Caco-2 (cell line): ENCODE data around the gene HNRNPAB. TPM values are rescaled to one million over a fixed set of nuclear protein-coding genes. Genes with fewer than 3 reads are reported as not detected.

ENCODE experiments used
- BruUV-seq: library from RNA; stranded (reverse); fragments of 400-500 nt; replicated peaks from 2 replicates; lab custom pipeline; 2021; lab: Mats Ljungman, UMichigan
- CTCF ChIA-PET: fragments of 300-600 bp; sonication (Branson Sonifier 250); formaldehyde crosslinking; loops from one replicate; lab custom pipeline; 2022; ENCODE audit warnings: antibody characterized with exemption; lab: Charles Lee
- POLR2A ChIA-PET: fragments of 300-600 bp; sonication (Branson Sonifier 250); formaldehyde crosslinking; loops from one replicate; lab custom pipeline; 2022; ENCODE audit warnings: antibody characterized with exemption; lab: Charles Lee
- DNase-seq, 2 experiments: peaks; one replicate each; pipeline versions ENCODE4 v3.0.0 to v3.0.0-alpha.2; 2020 to 2022
- H3K27me3 ChIP-seq: replicated peaks from 2 replicates; pipeline ENCODE4 v1.6.0; 2011; ENCODE audit warnings: low read length; ENCODE audit not compliant: control insufficient read depth, insufficient read depth
- H3K36me3 ChIP-seq: 2 replicates; pipeline ENCODE4 v1.5.1; 2011; ENCODE audit warnings: low read length; ENCODE audit not compliant: control insufficient read depth, insufficient read depth
- H3K4me1 ChIP-seq: fragments of 250-450 bp; sonication (Bioruptor Pico); 2 replicates; pipeline ENCODE4 v1.5.1; 2020; ENCODE audit warnings: mild to moderate bottlenecking
- H3K4me3 ChIP-seq: 2 replicates; pipeline ENCODE4 v1.5.1; 2011; ENCODE audit warnings: low read depth, mild to moderate bottlenecking, control low read depth, low read length
- H3K9me3 ChIP-seq: fragments of 250-450 bp; sonication (Bioruptor Pico); 2 replicates; pipeline ENCODE4 v1.5.1; 2020; ENCODE audit warnings: mild to moderate bottlenecking, moderate library complexity
- H3K27ac Mint-ChIP-seq: one replicate; pipeline ENCODE4 v1.8.0; 2022; ENCODE audit warnings: mixed read lengths; ENCODE audit not compliant: unreplicated experiment
- H3K27me3 Mint-ChIP-seq: one replicate; pipeline ENCODE4 v1.8.0; 2022; ENCODE audit warnings: mixed read lengths; ENCODE audit not compliant: insufficient read depth, unreplicated experiment
- H3K36me3 Mint-ChIP-seq: one replicate; pipeline ENCODE4 v1.8.0; 2022; ENCODE audit warnings: mild to moderate bottlenecking, mixed read lengths; ENCODE audit not compliant: insufficient read depth, unreplicated experiment
- H3K4me1 Mint-ChIP-seq: one replicate; pipeline ENCODE4 v1.8.0; 2022; ENCODE audit warnings: low read depth, mixed read lengths; ENCODE audit not compliant: unreplicated experiment
- H3K4me3 Mint-ChIP-seq: one replicate; pipeline ENCODE4 v1.8.0; 2022; ENCODE audit warnings: mild to moderate bottlenecking, moderate library complexity, mixed read lengths; ENCODE audit not compliant: unreplicated experiment
- H3K9me3 Mint-ChIP-seq: one replicate; pipeline ENCODE4 v1.8.0; 2022; ENCODE audit warnings: mixed read lengths; ENCODE audit not compliant: unreplicated experiment
- intact Hi-C: fragments of 100-400 bp; cut with micrococcal nuclease; formaldehyde crosslinking; loops from one replicate; pipeline ENCODE4 v1.10.0; 2022; ENCODE audit not compliant: unreplicated experiment
- total RNA-seq: library from RNA; stranded (reverse); gene quantifications from 2 replicates; pipeline ENCODE4 v1.2.3, GENCODE V29; 2022
- TF ChIP-seq, protein P1 (sequence below), 2 experiments: fragments of 200-600 bp in 1 of 2; IDR thresholded peaks; 1 replicate in 1 of 2; 2 replicates in 1 of 2; pipeline versions ENCODE4 v1.5.1 to v1.8.0; 2011 to 2022; ENCODE audit warnings: antibody characterized with exemption in 1 of 2, control low read depth in 1 of 2, inconsistent platforms in 1 of 2, low read depth in 1 of 2, low read length in 1 of 2, mild to moderate bottlenecking in 1 of 2, moderate library complexity in 1 of 2; ENCODE audit not compliant: insufficient read depth in 1 of 2, severe bottlenecking in 1 of 2, unreplicated experiment in 1 of 2

HNRNPAB gene
- total RNA-seq, 1 experiment from 2014 or later: 295 TPM

DNA sequence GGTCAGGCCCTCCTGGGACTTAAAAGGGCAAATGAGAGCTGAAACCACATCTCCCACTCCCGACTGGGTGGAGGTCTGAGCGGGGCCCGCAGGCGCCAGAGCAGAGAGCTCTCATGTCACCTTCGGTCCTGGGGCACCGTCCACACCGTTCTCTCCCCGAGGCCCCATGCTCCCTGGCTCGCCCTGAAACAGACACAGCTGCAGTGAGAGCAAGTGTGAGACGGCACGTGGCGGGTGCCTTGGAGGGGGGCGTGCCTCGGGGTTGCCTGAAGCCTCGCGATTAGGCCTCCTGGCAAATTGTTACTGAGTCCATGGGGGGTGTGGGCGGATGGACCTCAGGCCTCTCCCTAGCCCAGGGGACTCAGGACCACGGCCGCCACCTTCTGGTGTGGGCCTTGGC is 52.4 kb downstream of the HNRNPAB start:
- Mint-ChIP-seq H3K36me3 (no peaks in the 10 kb centered on the region), H3K4me1 (no peaks in the 10 kb centered on the region), H3K9me3 (no peaks in the 10 kb centered on the region), H3K27ac (no peak overlapping the region), H3K4me3 (no peak overlapping the region), H3K27me3 (no peaks in the 10 kb centered on the region)
- no peak for DNase-seq
- Histone ChIP-seq H3K36me3 (no peaks in the 10 kb centered on the region), H3K9me3 (no peaks in the 10 kb centered on the region), H3K27me3 (no peaks in the 10 kb centered on the region), H3K4me1 (peaks cover 1% of the 10 kb centered on the region), H3K4me3 (no peak overlapping the region)
- TF ChIP-seq, protein P1, sequence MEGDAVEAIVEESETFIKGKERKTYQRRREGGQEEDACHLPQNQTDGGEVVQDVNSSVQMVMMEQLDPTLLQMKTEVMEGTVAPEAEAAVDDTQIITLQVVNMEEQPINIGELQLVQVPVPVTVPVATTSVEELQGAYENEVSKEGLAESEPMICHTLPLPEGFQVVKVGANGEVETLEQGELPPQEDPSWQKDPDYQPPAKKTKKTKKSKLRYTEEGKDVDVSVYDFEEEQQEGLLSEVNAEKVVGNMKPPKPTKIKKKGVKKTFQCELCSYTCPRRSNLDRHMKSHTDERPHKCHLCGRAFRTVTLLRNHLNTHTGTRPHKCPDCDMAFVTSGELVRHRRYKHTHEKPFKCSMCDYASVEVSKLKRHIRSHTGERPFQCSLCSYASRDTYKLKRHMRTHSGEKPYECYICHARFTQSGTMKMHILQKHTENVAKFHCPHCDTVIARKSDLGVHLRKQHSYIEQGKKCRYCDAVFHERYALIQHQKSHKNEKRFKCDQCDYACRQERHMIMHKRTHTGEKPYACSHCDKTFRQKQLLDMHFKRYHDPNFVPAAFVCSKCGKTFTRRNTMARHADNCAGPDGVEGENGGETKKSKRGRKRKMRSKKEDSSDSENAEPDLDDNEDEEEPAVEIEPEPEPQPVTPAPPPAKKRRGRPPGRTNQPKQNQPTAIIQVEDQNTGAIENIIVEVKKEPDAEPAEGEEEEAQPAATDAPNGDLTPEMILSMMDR (IDR thresholded peaks at IDR 0.05; ENCODE audit: insufficient read depth in 1 of 2, low read depth in 1 of 2, low read length in 1 of 2, severe bottlenecking in 1 of 2, unreplicated experiment in 1 of 2): no peak
- intact Hi-C loops: no loop called here
- POLR2A ChIA-PET: no interaction called here
- no TSS peak for BruUV-seq
- CTCF ChIA-PET: no interaction called here

DNA sequence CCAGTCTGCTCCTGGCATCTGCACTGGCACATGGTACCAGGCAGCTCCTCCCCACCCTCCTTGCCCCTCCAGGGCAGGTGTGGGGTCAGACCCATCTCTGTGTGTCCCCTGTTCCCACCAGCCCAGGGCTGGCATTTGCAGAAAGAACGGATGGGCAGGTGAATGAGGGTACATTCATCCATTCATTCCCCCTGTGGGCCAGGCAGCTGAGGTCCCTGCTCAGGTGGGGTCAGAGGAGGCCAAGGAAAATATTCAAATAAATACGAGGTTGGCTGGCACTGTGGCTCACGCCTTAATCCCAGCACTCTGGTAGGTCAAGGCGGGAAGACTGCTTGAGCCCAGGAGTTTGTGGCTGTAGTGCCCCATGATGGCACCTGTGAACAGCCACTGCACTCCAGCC is 53.3 kb downstream of the HNRNPAB start:
- intact Hi-C loops: no loop called here
- Mint-ChIP-seq H3K27me3 (no peaks in the 10 kb centered on the region), H3K4me1 (no peaks in the 10 kb centered on the region), H3K27ac (no peak overlapping the region), H3K36me3 (no peaks in the 10 kb centered on the region), H3K4me3 (no peak overlapping the region), H3K9me3 (no peaks in the 10 kb centered on the region)
- no peaks in the 10 kb centered on the region for H3K9me3 ChIP-seq
- no peak for DNase-seq
- BruUV-seq: no TSS peak
- TF ChIP-seq, protein P1 (IDR thresholded peaks at IDR 0.05; ENCODE audit: insufficient read depth in 1 of 2, low read depth in 1 of 2, low read length in 1 of 2, severe bottlenecking in 1 of 2, unreplicated experiment in 1 of 2): no peak
- no peak overlapping the region for H3K4me3 ChIP-seq
- POLR2A ChIA-PET: no interaction called here
- H3K27me3 ChIP-seq: no peaks in the 10 kb centered on the region
- CTCF ChIA-PET: no interaction called here
- H3K36me3 ChIP-seq: no peaks in the 10 kb centered on the region
- peaks cover 8% of the 10 kb centered on the region for H3K4me1 ChIP-seq

DNA sequence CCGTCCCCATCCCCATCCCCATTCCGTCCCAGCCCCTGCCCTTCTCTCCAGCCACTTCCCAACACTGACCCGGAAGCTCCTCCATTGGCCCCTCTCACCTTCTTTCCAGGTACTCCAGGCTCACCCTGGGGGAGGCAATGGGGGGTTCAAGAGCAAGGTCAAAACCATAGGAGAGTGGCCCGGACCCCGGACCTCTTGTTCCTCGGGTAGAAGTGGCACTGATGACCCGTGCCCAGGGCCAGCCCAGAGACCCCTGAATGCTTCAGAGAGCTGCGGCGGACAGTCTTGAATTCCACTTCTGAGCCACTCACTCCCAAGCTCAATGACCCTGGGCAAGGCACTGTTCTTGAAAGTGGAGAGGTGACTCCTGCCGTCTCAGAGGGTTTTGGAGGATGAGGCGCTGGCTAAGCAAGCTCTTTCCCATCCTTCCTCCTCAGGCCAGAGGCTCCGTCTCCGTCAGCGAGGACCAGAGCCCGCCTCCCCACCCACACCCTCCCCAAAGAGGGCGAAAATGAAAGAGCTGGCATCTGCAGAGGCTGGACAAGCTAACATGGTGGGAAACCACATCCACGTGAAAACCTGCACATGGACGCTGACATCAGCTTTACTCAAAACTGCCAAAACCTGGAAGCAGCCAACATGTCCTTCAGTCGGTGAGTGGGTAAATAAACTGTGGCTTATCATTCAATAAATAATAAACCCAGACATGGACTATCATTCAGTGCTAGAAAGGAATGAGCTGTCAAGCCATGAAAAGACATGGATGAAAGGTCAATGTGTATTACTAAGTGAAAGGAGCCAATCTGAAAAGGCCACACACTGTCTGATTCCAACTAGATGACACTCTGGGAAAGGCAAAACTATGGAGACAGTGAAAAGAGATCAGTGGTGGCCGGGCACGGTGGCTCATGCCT is 55.5 kb downstream of the HNRNPAB start:
- POLR2A ChIA-PET: no interaction called here
- H3K4me1 Mint-ChIP-seq: no peaks in the 10 kb centered on the region
- H3K27me3 Mint-ChIP-seq: no peaks in the 10 kb centered on the region
- H3K9me3 ChIP-seq: no peaks in the 10 kb centered on the region; the same call in 1 of the 2 replicates
- no peak overlapping the region for H3K4me3 ChIP-seq
- TF ChIP-seq, protein P1 (IDR thresholded peaks at IDR 0.05; ENCODE audit: insufficient read depth in 1 of 2, low read depth in 1 of 2, low read length in 1 of 2, severe bottlenecking in 1 of 2, unreplicated experiment in 1 of 2): no peak
- intact Hi-C loops: no loop called here
- no peaks in the 10 kb centered on the region; the same call in 1 of the 2 replicates for H3K27me3 ChIP-seq
- peaks cover 10% of the 10 kb centered on the region for H3K9me3 Mint-ChIP-seq
- no TSS peak for BruUV-seq
- no peak for DNase-seq
- CTCF ChIA-PET: interaction anchor here (0.6 kb wide), 1 partner anchor 869 kb away, joined by 4 read pairs; no protein-coding TSS in a partner anchor
- peaks cover 8% of the 10 kb centered on the region for H3K4me1 ChIP-seq
- H3K36me3 Mint-ChIP-seq: no peaks in the 10 kb centered on the region
- H3K4me3 Mint-ChIP-seq: no peak overlapping the region
- no peaks in the 10 kb centered on the region for H3K36me3 ChIP-seq
- no peak overlapping the region for H3K27ac Mint-ChIP-seq

Other genes starting within 250 kb of the HNRNPAB start
- not detected in 2 replicates for gene PROP1, start 208.3 kb upstream of the HNRNPAB start, total RNA-seq
- 2.9 and 3.2 TPM in 2 replicates for gene N4BP3, start 91.0 kb upstream of the HNRNPAB start, total RNA-seq
- gene RMND5B, start 73.5 kb upstream of the HNRNPAB start, total RNA-seq: 45.6 and 48.4 TPM in 2 replicates
- gene NHP2, start 50.6 kb upstream of the HNRNPAB start, total RNA-seq: 127 and 142 TPM in 2 replicates
- not detected in 2 replicates for gene GMCL2, start 17.2 kb upstream of the HNRNPAB start, total RNA-seq
- 78.2 and 82.1 TPM in 2 replicates for gene PHYKPL, start 28.3 kb downstream of the HNRNPAB start, total RNA-seq